ENCODE measurements around the gene PTPN9. TPM values are rescaled to one million over a fixed set of nuclear protein-coding genes. Genes with fewer than 3 reads are reported as not detected.

Gene PTPN9
- total and polyA plus RNA-seq, 10 of the 15 experiments (the other 5 are each of a cell fraction or from before 2014, with no cell fraction given): 7.8 to 29.1 (median 18.5) TPM

- no TSS peak for BruUV-seq (replicated peaks)
- no peak for TF ChIP-seq TCF3 (IDR thresholded peaks at IDR 0.05; ENCODE audit: borderline replicate concordance, insufficient read depth, low read depth, low read length)
- TF ChIP-seq SMC3 (IDR thresholded peaks at IDR 0.05; ENCODE audit: borderline replicate concordance, low read length): no peak
- TF ChIP-seq ZNF217 (IDR thresholded peaks at IDR 0.05): no peak
- TF ChIP-seq, protein P1, sequence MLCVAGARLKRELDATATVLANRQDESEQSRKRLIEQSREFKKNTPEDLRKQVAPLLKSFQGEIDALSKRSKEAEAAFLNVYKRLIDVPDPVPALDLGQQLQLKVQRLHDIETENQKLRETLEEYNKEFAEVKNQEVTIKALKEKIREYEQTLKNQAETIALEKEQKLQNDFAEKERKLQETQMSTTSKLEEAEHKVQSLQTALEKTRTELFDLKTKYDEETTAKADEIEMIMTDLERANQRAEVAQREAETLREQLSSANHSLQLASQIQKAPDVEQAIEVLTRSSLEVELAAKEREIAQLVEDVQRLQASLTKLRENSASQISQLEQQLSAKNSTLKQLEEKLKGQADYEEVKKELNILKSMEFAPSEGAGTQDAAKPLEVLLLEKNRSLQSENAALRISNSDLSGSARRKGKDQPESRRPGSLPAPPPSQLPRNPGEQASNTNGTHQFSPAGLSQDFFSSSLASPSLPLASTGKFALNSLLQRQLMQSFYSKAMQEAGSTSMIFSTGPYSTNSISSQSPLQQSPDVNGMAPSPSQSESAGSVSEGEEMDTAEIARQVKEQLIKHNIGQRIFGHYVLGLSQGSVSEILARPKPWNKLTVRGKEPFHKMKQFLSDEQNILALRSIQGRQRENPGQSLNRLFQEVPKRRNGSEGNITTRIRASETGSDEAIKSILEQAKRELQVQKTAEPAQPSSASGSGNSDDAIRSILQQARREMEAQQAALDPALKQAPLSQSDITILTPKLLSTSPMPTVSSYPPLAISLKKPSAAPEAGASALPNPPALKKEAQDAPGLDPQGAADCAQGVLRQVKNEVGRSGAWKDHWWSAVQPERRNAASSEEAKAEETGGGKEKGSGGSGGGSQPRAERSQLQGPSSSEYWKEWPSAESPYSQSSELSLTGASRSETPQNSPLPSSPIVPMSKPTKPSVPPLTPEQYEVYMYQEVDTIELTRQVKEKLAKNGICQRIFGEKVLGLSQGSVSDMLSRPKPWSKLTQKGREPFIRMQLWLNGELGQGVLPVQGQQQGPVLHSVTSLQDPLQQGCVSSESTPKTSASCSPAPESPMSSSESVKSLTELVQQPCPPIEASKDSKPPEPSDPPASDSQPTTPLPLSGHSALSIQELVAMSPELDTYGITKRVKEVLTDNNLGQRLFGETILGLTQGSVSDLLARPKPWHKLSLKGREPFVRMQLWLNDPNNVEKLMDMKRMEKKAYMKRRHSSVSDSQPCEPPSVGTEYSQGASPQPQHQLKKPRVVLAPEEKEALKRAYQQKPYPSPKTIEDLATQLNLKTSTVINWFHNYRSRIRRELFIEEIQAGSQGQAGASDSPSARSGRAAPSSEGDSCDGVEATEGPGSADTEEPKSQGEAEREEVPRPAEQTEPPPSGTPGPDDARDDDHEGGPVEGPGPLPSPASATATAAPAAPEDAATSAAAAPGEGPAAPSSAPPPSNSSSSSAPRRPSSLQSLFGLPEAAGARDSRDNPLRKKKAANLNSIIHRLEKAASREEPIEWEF (IDR thresholded peaks at IDR 0.05; ENCODE audit: insufficient replicate concordance, low read depth, low read length): no peak
These were observed 153.1 kb downstream of the PTPN9 start for GRCh38 chr15:75425966-75426500.

More at GRCh38 chr15:75425966-75426500, 153.1 kb downstream of the PTPN9 start:
- ChIA-PET POLR2A (no interaction called here), RAD21 (ENCODE audit: unreplicated experiment) (no interaction called here), CTCF (no interaction called here), SMC1A (ENCODE audit: uncharacterized antibody, unreplicated experiment) (no interaction called here)
- DNase-seq (ENCODE audit: low read depth, low spot score): no peak
- Histone ChIP-seq H3K4me3 (no peak overlapping the region), H2AFZ (ENCODE audit: control insufficient read depth, low read depth, low read length) (no peak overlapping the region), H3K9me3 (replicated peaks; ENCODE audit: control insufficient read depth, insufficient read depth, low read length) (no peaks in the 10 kb centered on the region), H3K36me3 (ENCODE audit: control insufficient read depth in 2 of 2, insufficient read depth in 2 of 2, low read length in 1 of 2) (peaks cover 12 to 33% of the 10 kb centered on the region in 2 experiments; a peak in 3 of 4 replicates), H4K20me1 (ENCODE audit: control insufficient read depth, insufficient read depth) (no peaks in the 10 kb centered on the region; the same call in 1 of the 2 replicates), H3K4me1 (ENCODE audit: control insufficient read depth, insufficient read depth, low read length) (no peaks in the 10 kb centered on the region), H3K27me3 (replicated peaks in 1 of 2; ENCODE audit: control insufficient read depth in 2 of 2, insufficient read depth in 2 of 2, low read length in 1 of 2) (no peaks in the 10 kb centered on the region), H3K4me2 (ENCODE audit: control insufficient read depth, insufficient read depth) (no peak overlapping the region), H3K79me2 (ENCODE audit: control insufficient read depth, insufficient read depth, low read length) (peaks cover 6% of the 10 kb centered on the region), H3K9ac (ENCODE audit: control insufficient read depth, insufficient read depth, low read length) (no peak overlapping the region), H3K27ac (ENCODE audit: control insufficient read depth, insufficient read depth) (no peak overlapping the region)
- intact Hi-C loops (cut with micrococcal nuclease; ENCODE audit: unreplicated experiment): no loop called here
- WGBS (ENCODE audit: insufficient coverage, insufficient replicate concordance, low lambda C conversion rate, missing lambda C conversion rate): 97% methylated on average over 3 of the region's 3 CpGs
- ATAC-seq: no peak
- in situ Hi-C loops (cut with MboI): no loop called here
- no peak for FAIRE-seq
